C4-2B (cell line): ENCODE measurements around the gene STAB1.

Source experiments
- H3K27ac ChIP-seq: fragments of 450-650 bp; 2 replicates; pipeline ENCODE4 v1.5.1; 2017
- ZFX ChIP-seq: fragments of 450-650 bp; IDR thresholded peaks from 2 replicates; pipeline ENCODE4 v1.6.1; 2017
- TF ChIP-seq, protein P1 (sequence below): fragments of 450-650 bp; conservative IDR thresholded peaks from 2 replicates; pipeline ENCODE4 v1.5.1; 2017; ENCODE audit warnings: mild to moderate bottlenecking

The STAB1 gene, protein sequence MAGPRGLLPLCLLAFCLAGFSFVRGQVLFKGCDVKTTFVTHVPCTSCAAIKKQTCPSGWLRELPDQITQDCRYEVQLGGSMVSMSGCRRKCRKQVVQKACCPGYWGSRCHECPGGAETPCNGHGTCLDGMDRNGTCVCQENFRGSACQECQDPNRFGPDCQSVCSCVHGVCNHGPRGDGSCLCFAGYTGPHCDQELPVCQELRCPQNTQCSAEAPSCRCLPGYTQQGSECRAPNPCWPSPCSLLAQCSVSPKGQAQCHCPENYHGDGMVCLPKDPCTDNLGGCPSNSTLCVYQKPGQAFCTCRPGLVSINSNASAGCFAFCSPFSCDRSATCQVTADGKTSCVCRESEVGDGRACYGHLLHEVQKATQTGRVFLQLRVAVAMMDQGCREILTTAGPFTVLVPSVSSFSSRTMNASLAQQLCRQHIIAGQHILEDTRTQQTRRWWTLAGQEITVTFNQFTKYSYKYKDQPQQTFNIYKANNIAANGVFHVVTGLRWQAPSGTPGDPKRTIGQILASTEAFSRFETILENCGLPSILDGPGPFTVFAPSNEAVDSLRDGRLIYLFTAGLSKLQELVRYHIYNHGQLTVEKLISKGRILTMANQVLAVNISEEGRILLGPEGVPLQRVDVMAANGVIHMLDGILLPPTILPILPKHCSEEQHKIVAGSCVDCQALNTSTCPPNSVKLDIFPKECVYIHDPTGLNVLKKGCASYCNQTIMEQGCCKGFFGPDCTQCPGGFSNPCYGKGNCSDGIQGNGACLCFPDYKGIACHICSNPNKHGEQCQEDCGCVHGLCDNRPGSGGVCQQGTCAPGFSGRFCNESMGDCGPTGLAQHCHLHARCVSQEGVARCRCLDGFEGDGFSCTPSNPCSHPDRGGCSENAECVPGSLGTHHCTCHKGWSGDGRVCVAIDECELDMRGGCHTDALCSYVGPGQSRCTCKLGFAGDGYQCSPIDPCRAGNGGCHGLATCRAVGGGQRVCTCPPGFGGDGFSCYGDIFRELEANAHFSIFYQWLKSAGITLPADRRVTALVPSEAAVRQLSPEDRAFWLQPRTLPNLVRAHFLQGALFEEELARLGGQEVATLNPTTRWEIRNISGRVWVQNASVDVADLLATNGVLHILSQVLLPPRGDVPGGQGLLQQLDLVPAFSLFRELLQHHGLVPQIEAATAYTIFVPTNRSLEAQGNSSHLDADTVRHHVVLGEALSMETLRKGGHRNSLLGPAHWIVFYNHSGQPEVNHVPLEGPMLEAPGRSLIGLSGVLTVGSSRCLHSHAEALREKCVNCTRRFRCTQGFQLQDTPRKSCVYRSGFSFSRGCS (N-terminal part only)

DNA sequence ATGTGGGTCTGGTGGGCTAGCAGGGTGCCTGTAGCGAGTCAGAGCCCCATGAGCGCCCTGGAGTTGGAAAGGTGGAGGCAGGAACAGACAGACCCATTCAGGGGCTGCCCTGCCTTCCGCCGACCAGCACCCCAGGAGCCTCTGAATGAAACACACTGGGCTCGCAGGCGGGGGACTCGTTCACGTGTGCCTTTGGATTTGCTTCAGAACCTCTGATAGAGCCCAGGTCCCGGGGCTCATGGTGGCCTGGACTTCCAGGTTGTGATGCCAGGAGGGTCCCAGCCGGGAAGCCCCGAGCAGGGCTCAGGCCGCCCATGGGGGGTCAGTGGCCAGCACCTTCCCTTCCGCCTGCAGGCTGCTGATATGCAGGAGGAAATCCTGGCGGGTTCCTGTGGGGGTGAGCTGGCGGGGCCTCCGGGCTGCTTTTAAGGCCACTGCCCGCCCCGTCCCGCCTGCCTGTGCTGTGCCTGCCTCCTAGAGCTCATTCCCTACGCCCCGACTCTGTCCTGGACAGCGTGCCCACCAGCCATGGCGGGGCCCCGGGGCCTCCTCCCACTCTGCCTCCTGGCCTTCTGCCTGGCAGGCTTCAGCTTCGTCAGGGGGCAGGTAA is at the start of gene STAB1:
STAB1 (plus strand) TSS at position 453 of the 610 bp plus-strand sequence; CDS start at position 529, 76 bp downstream.
- H3K27ac ChIP-seq = no peak within 1 kb of the TSS
- TF ChIP-seq, protein P1, sequence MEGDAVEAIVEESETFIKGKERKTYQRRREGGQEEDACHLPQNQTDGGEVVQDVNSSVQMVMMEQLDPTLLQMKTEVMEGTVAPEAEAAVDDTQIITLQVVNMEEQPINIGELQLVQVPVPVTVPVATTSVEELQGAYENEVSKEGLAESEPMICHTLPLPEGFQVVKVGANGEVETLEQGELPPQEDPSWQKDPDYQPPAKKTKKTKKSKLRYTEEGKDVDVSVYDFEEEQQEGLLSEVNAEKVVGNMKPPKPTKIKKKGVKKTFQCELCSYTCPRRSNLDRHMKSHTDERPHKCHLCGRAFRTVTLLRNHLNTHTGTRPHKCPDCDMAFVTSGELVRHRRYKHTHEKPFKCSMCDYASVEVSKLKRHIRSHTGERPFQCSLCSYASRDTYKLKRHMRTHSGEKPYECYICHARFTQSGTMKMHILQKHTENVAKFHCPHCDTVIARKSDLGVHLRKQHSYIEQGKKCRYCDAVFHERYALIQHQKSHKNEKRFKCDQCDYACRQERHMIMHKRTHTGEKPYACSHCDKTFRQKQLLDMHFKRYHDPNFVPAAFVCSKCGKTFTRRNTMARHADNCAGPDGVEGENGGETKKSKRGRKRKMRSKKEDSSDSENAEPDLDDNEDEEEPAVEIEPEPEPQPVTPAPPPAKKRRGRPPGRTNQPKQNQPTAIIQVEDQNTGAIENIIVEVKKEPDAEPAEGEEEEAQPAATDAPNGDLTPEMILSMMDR = no peak
- no peak for TF ChIP-seq ZFX

DNA sequence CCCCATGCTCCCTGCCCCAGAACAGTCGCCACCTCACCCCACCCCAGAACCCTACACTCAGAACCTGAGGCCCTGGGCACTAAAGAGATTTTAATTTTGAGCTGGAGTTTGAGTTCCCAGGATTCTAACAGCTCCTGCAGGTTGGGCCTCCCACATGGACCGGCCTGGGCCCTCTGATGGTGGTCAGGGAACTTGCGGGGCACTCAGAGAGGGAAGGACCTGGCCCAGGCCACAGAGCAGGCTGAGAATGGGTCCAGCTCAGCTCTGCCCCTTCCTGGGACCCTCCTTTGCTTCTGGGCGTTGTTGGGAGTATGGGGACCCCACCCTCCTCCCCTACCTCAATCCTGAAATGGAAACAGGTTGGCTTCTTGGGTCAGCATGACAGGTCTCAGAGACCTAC is 49.1 kb upstream of the STAB1 start:
- no peak overlapping the region for H3K27ac ChIP-seq
- TF ChIP-seq, protein P1 = no peak
- no peak for TF ChIP-seq ZFX

DNA sequence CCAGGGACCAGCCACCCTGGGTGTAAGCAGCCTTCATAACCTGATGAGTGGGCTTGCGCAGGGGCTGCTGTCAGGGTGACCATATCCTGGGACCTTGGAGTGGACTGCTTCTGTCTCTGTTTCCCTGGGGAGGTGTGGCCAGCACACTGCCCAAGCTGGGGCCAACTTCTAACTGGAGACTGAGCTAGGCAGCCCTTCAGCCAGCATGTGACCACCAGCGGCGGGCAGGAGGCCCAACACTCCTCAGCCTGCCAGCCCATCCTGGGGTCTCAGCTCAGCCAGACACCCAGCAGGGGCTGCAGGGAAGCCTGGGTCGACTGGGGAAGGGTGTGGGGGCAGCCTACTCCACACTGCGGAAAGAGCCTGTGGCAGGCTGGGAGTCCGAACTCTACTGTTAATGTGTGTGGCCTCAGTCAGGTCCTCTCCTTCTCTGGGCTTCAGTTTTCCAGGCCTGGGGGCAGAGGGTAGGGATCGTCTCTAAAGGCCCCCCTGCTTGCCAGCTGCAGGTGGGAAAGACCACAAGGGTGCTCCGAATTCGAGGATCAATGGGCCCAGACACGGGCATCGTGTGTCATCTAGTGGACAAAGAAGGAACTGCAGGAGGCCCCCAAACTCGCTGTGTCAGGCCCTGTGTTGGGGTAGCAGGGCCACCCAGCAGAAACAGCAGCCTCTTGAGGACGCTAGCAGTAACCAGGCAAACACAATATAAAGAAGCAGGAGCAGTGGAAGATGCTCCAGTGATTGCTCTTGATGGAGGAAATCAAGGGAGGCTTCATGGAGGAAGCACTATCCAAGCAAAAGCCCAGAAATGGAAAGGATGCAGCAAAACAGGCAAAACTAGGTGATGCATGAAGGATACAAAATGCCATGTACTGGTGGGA is 48.3 kb upstream of the STAB1 start:
- no peak for TF ChIP-seq ZFX
- TF ChIP-seq, protein P1 = peak; percentile 97
- no peak overlapping the region for H3K27ac ChIP-seq

DNA sequence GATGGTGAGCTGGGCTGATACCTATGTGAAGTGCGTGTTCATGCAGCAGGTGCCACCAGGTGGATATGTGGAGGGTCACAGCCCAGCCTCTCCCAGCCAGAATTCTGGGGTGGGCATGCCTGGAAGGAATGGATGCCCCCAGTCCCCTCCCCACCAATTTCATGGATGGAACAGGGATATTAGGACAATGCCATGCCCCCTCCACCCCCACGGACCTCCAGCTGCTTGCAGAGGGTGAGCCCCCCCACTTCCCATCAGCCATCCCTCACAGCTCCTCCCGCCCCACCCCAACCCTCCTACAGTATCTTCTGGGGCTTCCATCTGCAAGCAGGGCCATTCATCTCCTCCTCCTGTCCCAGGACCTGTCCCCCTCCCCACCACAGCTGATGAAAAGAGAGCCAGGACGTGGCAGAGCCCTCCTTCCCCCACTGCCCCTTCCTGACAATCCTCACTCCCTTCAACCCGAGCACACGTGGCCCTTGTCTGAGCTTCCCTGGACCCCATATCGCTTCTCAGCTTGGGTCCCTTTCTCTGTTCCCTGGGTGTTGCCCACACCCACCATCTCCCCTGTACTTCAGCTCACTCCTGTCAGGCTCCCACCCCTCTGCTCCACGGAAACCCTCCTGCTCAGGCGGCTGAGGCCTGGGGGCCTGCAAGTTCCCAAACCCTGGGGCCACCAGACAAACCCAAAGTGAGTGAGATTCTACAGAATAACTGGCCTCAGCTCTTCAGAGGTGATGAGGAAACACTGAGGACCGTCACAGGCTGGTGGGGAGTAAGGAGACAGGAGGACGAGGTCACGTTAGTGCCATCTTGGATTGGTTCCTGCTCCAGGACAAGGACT is 47.4 kb upstream of the STAB1 start:
- H3K27ac ChIP-seq = no peak overlapping the region
- TF ChIP-seq, protein P1 = peak; percentile 29; the same call in 1 of the 2 replicates
- no peak for TF ChIP-seq ZFX

DNA sequence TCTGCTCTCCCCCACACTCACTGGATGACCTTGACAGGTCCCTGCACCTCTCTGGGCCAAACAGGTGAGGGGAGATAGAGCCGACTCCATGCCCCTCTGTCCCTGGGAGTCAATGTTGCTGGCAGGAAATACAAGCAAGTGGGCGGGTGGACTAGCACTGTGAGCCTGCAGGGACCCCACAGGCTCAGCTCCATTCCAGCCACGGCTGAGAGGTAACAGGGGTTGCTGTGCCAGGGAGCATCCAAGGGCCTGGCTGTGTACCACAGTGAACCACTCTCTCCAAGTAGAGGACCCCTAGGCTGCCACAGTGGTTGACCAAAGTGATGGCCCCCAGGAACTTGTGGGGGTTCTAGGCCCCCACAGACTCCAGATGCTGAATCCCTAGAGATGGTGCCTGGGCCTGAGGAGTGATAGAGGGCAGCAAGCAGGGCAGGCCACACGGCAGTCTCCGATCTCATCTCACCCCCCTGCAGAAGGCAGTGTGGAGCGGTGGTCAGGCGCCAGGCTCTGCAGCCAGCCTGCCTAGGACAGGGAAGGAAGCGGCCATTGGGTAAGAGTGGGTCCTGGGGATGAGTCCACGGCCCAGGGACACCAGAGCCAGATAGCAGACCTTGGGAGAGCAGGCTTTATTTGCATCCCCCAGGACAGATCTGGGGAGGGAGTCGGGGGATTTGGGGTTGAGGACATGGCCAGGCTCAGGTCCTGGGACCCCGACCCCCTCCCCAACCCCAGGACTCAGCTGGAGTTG is 44.5 kb upstream of the STAB1 start:
- H3K27ac ChIP-seq = no peak overlapping the region
- no peak for TF ChIP-seq ZFX
- TF ChIP-seq, protein P1 = no peak
